ENCODE data around the gene CROCC2. TPM values are rescaled to one million over a fixed set of nuclear protein-coding genes. Genes with fewer than 3 reads are reported as not detected.
A peak's percentile ranks its signal among the peaks of the same experiment; 100 is the strongest.

CROCC2 gene
- total and polyA plus RNA-seq, 2 of the 13 experiments (the other 11 are each of a cell fraction or from before 2014, with no cell fraction given): not detected

DNA sequence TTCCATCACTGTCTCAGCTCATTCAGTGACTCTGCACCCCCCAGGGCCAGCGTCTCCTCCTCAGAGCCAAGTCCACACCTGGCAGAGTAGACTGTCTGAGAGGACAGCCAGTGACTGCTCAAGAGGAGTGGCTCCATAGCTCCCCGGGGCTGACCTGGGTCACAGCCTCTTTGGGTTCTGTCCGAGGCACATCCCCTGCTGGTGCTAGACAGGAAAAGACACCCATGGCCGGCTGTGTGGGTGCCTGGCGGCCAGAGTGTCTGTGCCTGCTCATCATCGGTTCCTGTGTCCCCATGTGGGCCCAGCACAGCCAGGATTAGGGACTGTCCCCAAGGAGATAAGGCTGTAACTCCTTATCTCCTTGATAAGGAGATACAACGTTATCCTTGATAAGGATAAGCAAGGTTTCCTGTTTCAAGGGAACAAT, 3.5 kb upstream of the CROCC2 start (continued):
- no peak for TF ChIP-seq ZNF766 (CRISPR knock-in tag; IDR thresholded peaks at IDR 0.05; ENCODE audit: borderline replicate concordance)
- TF ChIP-seq, protein P1, sequence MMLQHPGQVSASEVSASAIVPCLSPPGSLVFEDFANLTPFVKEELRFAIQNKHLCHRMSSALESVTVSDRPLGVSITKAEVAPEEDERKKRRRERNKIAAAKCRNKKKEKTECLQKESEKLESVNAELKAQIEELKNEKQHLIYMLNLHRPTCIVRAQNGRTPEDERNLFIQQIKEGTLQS (CRISPR knock-in tag; IDR thresholded peaks at IDR 0.05): no peak
- TF ChIP-seq, protein P2, sequence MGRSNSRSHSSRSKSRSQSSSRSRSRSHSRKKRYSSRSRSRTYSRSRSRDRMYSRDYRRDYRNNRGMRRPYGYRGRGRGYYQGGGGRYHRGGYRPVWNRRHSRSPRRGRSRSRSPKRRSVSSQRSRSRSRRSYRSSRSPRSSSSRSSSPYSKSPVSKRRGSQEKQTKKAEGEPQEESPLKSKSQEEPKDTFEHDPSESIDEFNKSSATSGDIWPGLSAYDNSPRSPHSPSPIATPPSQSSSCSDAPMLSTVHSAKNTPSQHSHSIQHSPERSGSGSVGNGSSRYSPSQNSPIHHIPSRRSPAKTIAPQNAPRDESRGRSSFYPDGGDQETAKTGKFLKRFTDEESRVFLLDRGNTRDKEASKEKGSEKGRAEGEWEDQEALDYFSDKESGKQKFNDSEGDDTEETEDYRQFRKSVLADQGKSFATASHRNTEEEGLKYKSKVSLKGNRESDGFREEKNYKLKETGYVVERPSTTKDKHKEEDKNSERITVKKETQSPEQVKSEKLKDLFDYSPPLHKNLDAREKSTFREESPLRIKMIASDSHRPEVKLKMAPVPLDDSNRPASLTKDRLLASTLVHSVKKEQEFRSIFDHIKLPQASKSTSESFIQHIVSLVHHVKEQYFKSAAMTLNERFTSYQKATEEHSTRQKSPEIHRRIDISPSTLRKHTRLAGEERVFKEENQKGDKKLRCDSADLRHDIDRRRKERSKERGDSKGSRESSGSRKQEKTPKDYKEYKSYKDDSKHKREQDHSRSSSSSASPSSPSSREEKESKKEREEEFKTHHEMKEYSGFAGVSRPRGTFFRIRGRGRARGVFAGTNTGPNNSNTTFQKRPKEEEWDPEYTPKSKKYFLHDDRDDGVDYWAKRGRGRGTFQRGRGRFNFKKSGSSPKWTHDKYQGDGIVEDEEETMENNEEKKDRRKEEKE (IDR thresholded peaks at IDR 0.05): no peak
- TF ChIP-seq, protein P3, sequence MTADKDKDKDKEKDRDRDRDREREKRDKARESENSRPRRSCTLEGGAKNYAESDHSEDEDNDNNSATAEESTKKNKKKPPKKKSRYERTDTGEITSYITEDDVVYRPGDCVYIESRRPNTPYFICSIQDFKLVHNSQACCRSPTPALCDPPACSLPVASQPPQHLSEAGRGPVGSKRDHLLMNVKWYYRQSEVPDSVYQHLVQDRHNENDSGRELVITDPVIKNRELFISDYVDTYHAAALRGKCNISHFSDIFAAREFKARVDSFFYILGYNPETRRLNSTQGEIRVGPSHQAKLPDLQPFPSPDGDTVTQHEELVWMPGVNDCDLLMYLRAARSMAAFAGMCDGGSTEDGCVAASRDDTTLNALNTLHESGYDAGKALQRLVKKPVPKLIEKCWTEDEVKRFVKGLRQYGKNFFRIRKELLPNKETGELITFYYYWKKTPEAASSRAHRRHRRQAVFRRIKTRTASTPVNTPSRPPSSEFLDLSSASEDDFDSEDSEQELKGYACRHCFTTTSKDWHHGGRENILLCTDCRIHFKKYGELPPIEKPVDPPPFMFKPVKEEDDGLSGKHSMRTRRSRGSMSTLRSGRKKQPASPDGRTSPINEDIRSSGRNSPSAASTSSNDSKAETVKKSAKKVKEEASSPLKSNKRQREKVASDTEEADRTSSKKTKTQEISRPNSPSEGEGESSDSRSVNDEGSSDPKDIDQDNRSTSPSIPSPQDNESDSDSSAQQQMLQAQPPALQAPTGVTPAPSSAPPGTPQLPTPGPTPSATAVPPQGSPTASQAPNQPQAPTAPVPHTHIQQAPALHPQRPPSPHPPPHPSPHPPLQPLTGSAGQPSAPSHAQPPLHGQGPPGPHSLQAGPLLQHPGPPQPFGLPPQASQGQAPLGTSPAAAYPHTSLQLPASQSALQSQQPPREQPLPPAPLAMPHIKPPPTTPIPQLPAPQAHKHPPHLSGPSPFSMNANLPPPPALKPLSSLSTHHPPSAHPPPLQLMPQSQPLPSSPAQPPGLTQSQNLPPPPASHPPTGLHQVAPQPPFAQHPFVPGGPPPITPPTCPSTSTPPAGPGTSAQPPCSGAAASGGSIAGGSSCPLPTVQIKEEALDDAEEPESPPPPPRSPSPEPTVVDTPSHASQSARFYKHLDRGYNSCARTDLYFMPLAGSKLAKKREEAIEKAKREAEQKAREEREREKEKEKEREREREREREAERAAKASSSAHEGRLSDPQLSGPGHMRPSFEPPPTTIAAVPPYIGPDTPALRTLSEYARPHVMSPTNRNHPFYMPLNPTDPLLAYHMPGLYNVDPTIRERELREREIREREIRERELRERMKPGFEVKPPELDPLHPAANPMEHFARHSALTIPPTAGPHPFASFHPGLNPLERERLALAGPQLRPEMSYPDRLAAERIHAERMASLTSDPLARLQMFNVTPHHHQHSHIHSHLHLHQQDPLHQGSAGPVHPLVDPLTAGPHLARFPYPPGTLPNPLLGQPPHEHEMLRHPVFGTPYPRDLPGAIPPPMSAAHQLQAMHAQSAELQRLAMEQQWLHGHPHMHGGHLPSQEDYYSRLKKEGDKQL (CRISPR knock-in tag; IDR thresholded peaks at IDR 0.05; ENCODE audit: low read depth): no peak
- TF ChIP-seq, protein P4, sequence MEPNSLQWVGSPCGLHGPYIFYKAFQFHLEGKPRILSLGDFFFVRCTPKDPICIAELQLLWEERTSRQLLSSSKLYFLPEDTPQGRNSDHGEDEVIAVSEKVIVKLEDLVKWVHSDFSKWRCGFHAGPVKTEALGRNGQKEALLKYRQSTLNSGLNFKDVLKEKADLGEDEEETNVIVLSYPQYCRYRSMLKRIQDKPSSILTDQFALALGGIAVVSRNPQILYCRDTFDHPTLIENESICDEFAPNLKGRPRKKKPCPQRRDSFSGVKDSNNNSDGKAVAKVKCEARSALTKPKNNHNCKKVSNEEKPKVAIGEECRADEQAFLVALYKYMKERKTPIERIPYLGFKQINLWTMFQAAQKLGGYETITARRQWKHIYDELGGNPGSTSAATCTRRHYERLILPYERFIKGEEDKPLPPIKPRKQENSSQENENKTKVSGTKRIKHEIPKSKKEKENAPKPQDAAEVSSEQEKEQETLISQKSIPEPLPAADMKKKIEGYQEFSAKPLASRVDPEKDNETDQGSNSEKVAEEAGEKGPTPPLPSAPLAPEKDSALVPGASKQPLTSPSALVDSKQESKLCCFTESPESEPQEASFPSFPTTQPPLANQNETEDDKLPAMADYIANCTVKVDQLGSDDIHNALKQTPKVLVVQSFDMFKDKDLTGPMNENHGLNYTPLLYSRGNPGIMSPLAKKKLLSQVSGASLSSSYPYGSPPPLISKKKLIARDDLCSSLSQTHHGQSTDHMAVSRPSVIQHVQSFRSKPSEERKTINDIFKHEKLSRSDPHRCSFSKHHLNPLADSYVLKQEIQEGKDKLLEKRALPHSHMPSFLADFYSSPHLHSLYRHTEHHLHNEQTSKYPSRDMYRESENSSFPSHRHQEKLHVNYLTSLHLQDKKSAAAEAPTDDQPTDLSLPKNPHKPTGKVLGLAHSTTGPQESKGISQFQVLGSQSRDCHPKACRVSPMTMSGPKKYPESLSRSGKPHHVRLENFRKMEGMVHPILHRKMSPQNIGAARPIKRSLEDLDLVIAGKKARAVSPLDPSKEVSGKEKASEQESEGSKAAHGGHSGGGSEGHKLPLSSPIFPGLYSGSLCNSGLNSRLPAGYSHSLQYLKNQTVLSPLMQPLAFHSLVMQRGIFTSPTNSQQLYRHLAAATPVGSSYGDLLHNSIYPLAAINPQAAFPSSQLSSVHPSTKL (CRISPR knock-in tag; IDR thresholded peaks at IDR 0.05): no peak
- no peak for TF ChIP-seq ZNF83 (CRISPR knock-in tag; IDR thresholded peaks at IDR 0.05; ENCODE audit: borderline replicate concordance)
- no peak for TF ChIP-seq NR2F6 (IDR thresholded peaks at IDR 0.05)
- peak; percentile 20; the same call in 1 of the 2 replicates for TF ChIP-seq NR2F6 (CRISPR knock-in tag; IDR thresholded peaks at IDR 0.05)
- TF ChIP-seq, protein P5, sequence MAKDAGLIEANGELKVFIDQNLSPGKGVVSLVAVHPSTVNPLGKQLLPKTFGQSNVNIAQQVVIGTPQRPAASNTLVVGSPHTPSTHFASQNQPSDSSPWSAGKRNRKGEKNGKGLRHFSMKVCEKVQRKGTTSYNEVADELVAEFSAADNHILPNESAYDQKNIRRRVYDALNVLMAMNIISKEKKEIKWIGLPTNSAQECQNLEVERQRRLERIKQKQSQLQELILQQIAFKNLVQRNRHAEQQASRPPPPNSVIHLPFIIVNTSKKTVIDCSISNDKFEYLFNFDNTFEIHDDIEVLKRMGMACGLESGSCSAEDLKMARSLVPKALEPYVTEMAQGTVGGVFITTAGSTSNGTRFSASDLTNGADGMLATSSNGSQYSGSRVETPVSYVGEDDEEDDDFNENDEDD (CRISPR knock-in tag; IDR thresholded peaks at IDR 0.05; ENCODE audit: borderline replicate concordance): no peak
- TF ChIP-seq, protein P6, sequence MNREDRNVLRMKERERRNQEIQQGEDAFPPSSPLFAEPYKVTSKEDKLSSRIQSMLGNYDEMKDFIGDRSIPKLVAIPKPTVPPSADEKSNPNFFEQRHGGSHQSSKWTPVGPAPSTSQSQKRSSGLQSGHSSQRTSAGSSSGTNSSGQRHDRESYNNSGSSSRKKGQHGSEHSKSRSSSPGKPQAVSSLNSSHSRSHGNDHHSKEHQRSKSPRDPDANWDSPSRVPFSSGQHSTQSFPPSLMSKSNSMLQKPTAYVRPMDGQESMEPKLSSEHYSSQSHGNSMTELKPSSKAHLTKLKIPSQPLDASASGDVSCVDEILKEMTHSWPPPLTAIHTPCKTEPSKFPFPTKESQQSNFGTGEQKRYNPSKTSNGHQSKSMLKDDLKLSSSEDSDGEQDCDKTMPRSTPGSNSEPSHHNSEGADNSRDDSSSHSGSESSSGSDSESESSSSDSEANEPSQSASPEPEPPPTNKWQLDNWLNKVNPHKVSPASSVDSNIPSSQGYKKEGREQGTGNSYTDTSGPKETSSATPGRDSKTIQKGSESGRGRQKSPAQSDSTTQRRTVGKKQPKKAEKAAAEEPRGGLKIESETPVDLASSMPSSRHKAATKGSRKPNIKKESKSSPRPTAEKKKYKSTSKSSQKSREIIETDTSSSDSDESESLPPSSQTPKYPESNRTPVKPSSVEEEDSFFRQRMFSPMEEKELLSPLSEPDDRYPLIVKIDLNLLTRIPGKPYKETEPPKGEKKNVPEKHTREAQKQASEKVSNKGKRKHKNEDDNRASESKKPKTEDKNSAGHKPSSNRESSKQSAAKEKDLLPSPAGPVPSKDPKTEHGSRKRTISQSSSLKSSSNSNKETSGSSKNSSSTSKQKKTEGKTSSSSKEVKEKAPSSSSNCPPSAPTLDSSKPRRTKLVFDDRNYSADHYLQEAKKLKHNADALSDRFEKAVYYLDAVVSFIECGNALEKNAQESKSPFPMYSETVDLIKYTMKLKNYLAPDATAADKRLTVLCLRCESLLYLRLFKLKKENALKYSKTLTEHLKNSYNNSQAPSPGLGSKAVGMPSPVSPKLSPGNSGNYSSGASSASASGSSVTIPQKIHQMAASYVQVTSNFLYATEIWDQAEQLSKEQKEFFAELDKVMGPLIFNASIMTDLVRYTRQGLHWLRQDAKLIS (CRISPR knock-in tag; IDR thresholded peaks at IDR 0.05): no peak
- TF ChIP-seq RFXANK (CRISPR knock-in tag; IDR thresholded peaks at IDR 0.05): no peak
- TF ChIP-seq SMARCE1 (IDR thresholded peaks at IDR 0.05; ENCODE audit: borderline replicate concordance): no peak
- TF ChIP-seq ZNF256 (CRISPR knock-in tag; conservative IDR thresholded peaks at IDR 0.05): no peak

Measured in HepG2 (cell line).